Gastrocnemius medialis (tissue), 4 donors: ENCODE data around the gene RMC1.

Experiments used
- POLR2A ChIP-seq, 2 donors: fragments of 450-650 bp; IDR thresholded peaks; one replicate each; pipeline ENCODE4 v1.6.1; 2017; ENCODE audit warnings: antibody characterized with exemption in 2 of 2, mild to moderate bottlenecking in 2 of 2, moderate library complexity in 2 of 2
- TF ChIP-seq, protein P1 (sequence below), 5 experiments: fragments of 450-650 bp in 3 of 5; fragments of 200-600 bp in 2 of 5; sonication (generic) in 2 of 5; IDR thresholded peaks in 4 of 5; conservative IDR thresholded peaks in 1 of 5; 1 replicate in 4 of 5; 2 replicates in 1 of 5; pipeline ENCODE4 v1.5.1; 2016 to 2019; ENCODE audit warnings: antibody characterized with exemption in 5 of 5, mild to moderate bottlenecking in 3 of 5, moderate library complexity in 3 of 5

- TF ChIP-seq, protein P1, sequence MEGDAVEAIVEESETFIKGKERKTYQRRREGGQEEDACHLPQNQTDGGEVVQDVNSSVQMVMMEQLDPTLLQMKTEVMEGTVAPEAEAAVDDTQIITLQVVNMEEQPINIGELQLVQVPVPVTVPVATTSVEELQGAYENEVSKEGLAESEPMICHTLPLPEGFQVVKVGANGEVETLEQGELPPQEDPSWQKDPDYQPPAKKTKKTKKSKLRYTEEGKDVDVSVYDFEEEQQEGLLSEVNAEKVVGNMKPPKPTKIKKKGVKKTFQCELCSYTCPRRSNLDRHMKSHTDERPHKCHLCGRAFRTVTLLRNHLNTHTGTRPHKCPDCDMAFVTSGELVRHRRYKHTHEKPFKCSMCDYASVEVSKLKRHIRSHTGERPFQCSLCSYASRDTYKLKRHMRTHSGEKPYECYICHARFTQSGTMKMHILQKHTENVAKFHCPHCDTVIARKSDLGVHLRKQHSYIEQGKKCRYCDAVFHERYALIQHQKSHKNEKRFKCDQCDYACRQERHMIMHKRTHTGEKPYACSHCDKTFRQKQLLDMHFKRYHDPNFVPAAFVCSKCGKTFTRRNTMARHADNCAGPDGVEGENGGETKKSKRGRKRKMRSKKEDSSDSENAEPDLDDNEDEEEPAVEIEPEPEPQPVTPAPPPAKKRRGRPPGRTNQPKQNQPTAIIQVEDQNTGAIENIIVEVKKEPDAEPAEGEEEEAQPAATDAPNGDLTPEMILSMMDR (IDR thresholded peaks at IDR 0.05 in 4 of 5, conservative IDR thresholded peaks at IDR 0.05 in 1 of 5), result no peak
- TF ChIP-seq POLR2A (IDR thresholded peaks at IDR 0.05), result no peak
Observed at GRCh38 chr18:23545247-23545789, 42.0 kb downstream of the RMC1 start.
